ENCODE results near the gene C1QTNF5. TPM values are rescaled to one million over a fixed set of nuclear protein-coding genes. Genes with fewer than 3 reads are reported as not detected.

C1QTNF5 gene
- total and polyA plus RNA-seq, 2 donors (not counting 1 experiment from before 2014, with no cell fraction given): not detected

DNA sequence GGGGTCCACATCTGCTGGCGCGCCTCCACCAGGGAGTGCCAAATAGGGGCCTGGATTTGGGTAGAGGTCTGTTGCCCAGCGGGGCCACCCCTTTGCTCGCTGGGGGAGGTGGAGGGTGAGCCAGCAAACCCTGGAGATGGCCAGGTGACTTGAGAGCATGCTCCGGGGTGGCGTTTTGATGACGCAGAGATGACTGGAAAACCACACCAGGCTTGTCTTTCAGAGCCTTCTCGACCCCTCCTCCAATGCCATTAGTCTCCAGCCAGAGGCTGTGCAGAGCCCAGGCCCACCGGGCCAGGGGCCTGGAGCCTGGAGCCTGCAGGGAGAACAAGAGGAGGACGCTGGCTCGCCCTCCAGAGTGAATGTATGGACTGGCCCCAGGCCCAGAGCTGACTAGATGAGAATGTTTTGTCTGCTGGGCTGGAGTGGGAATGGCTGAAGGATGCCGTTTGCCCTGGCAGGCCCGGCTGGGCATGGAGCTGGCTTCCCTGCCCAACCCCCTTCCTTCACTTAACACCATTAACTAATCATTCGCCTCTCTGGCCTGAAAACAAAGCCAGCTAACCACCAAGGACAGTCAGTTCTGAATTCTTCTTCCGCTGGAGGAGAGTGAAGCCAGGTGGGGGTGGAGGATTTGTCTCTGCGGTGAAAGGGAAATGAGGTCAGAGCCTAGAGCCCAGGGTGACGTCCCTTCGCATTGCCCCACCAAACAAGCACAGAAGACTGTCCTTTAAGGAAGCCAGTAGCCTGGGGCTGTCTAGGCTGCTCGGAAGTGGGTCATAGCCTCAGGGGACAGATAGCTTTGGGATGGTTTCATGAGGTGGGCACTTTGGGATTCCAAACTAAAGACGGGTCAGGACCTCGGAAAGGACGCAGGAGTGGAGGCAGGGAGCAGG, 22.2 kb downstream of the C1QTNF5 start:
- CTCF ChIA-PET: interaction anchor here (1.2 to 3.5 kb wide), 2 partner anchors 7 to 112 kb away, joined by 3 to 16 read pairs; partner anchors contain the start of gene CBL

More for the DNA sequence above, 22.2 kb downstream of the C1QTNF5 start:
- Histone ChIP-seq H4K20me1 (ENCODE audit: control insufficient read depth, insufficient read depth, low read length, poor library complexity, severe bottlenecking) (no peaks in the 10 kb centered on the region), H3K4me3 (ENCODE audit: control extremely low read depth in 1 of 5, extremely low read depth in 1 of 5, insufficient read depth in 1 of 5, low read depth in 2 of 5, low read length in 4 of 5) (no peak overlapping the region), H3K4me2 (replicated peaks; ENCODE audit: low read depth, low read length, poor library complexity, severe bottlenecking) (peak overlapping the region; percentile 24), H3K9me3 (ENCODE audit: control extremely low read depth in 1 of 3, control insufficient read depth in 2 of 3, insufficient read depth in 1 of 3, low read length in 2 of 3) (peaks cover 0 to 9% (median 0%) of the 10 kb centered on the region in 3 donors), H3K79me2 (ENCODE audit: control insufficient read depth, insufficient read depth, low read length) (no peaks in the 10 kb centered on the region), H3K27me3 (replicated peaks in 1 of 4; ENCODE audit: control extremely low read depth in 1 of 4, control insufficient read depth in 3 of 4, insufficient read depth in 4 of 4, low read length in 3 of 4) (peaks cover 0 to 59% (median 22%) of the 10 kb centered on the region in 4 experiments), H3K9ac (ENCODE audit: low read length) (no peak overlapping the region), H3K27ac (ENCODE audit: low read length in 2 of 2) (no peak overlapping the region), H3K4me1 (ENCODE audit: control insufficient read depth in 2 of 2, insufficient read depth in 2 of 2, low read length in 2 of 2) (peaks cover 35 to 54% of the 10 kb centered on the region in 2 donors), H2AFZ (ENCODE audit: insufficient read depth, low read depth, low read length, poor library complexity, severe bottlenecking) (no peak overlapping the region), H3K36me3 (replicated peaks in 1 of 2; ENCODE audit: control extremely low read depth in 1 of 2, control insufficient read depth in 1 of 2, extremely low read depth in 1 of 2, insufficient read depth in 2 of 2, low read length in 1 of 2) (no peaks in the 10 kb centered on the region)
- H3K27ac Mint-ChIP-seq: peak overlapping the region; percentile 22
- 82% methylated on average over 19 of the region's 22 CpGs for WGBS (ENCODE audit: insufficient coverage)
- ATAC-seq (ENCODE audit: low read depth): peak; percentile 11
- intact Hi-C loops (cut with micrococcal nuclease): no loop called here
- no peaks in the 10 kb centered on the region for H3K9me3 Mint-ChIP-seq (ENCODE audit: insufficient read depth)
- peak; percentile 59 for DNase-seq
- TF ChIP-seq, protein P1, sequence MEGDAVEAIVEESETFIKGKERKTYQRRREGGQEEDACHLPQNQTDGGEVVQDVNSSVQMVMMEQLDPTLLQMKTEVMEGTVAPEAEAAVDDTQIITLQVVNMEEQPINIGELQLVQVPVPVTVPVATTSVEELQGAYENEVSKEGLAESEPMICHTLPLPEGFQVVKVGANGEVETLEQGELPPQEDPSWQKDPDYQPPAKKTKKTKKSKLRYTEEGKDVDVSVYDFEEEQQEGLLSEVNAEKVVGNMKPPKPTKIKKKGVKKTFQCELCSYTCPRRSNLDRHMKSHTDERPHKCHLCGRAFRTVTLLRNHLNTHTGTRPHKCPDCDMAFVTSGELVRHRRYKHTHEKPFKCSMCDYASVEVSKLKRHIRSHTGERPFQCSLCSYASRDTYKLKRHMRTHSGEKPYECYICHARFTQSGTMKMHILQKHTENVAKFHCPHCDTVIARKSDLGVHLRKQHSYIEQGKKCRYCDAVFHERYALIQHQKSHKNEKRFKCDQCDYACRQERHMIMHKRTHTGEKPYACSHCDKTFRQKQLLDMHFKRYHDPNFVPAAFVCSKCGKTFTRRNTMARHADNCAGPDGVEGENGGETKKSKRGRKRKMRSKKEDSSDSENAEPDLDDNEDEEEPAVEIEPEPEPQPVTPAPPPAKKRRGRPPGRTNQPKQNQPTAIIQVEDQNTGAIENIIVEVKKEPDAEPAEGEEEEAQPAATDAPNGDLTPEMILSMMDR (IDR thresholded peaks at IDR 0.05): no peak
- no peak for TF ChIP-seq EZH2 (IDR thresholded peaks at IDR 0.05; ENCODE audit: borderline replicate concordance, insufficient read depth, low read depth, low read length, poor library complexity, severe bottlenecking)
- peaks cover 13% of the 10 kb centered on the region for H3K27me3 Mint-ChIP-seq
- POLR2A ChIA-PET: no interaction called here
- peaks cover 40% of the 10 kb centered on the region for H3K4me1 Mint-ChIP-seq
- H3K4me3 Mint-ChIP-seq: peak overlapping the region; percentile 58

All from B cell (primary cell).